ENCODE measurements around the gene UBE2D2. TPM values are rescaled to one million over a fixed set of nuclear protein-coding genes. Genes with fewer than 3 reads are reported as not detected.

Gene UBE2D2
- total and polyA plus RNA-seq, 2 of the 13 experiments (the other 11 are each of a cell fraction or from before 2014, with no cell fraction given): 79.1 to 109 TPM

DNA sequence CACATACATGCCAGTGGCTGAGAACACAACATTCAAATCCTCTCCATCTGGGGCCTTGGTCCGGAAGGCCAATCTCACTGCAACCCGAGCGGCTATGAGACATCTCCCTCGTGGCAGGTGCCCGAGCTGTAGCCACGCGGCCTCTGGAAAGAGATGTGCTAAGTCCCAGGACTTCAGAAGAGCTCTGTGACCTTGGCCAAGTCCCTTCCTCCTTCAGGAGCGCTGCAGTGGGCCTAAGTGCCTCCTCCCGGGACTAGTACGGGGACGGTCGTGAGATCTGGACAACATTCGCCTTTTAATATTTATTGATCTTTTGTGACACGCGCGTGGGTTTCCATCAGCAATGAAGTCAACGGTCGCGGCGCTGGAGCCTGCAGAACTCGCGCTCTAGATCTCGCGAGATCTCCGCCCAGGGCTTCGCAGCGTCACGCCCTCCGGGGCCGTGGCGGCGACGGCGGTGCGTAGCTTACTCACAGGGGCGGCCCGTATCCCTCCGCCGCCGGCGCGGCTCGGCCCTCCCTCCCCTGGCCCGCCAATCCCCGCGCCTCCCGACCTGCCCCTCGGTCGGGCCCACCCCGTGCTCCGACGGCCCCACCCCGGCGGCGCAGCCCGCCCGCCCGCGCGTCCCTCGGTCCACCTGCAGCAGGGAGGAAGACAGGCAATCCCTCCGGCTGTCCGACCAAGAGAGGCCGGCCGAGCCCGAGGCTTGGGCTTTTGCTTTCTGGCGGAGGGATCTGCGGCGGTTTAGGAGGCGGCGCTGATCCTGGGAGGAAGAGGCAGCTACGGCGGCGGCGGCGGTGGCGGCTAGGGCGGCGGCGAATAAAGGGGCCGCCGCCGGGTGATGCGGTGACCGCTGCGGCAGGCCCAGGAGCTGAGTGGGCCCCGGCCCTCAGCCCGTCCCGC is at the start of gene UBE2D2 (continued):
- TF ChIP-seq SP2 (CRISPR knock-in tag; IDR thresholded peaks at IDR 0.05): peak; percentile 66
- no peak for TF ChIP-seq ZBTB3 (CRISPR knock-in tag; IDR thresholded peaks at IDR 0.05; ENCODE audit: borderline replicate concordance, low read depth)
- 0 out of 2 replicates have a peak, but pooled peaks have one; percentile 56 for TF ChIP-seq ZNF446 (CRISPR knock-in tag; IDR thresholded peaks at IDR 0.05)
- no peak for TF ChIP-seq GTF2F1 (IDR thresholded peaks at IDR 0.05; ENCODE audit: low read length)
- TF ChIP-seq, protein P1, sequence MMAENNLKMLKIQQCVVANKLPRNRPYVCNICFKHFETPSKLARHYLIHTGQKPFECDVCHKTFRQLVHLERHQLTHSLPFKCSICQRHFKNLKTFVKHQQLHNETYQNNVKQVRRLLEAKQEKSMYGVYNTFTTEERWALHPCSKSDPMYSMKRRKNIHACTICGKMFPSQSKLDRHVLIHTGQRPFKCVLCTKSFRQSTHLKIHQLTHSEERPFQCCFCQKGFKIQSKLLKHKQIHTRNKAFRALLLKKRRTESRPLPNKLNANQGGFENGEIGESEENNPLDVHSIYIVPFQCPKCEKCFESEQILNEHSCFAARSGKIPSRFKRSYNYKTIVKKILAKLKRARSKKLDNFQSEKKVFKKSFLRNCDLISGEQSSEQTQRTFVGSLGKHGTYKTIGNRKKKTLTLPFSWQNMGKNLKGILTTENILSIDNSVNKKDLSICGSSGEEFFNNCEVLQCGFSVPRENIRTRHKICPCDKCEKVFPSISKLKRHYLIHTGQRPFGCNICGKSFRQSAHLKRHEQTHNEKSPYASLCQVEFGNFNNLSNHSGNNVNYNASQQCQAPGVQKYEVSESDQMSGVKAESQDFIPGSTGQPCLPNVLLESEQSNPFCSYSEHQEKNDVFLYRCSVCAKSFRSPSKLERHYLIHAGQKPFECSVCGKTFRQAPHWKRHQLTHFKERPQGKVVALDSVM (CRISPR knock-in tag; IDR thresholded peaks at IDR 0.05): peak; percentile 32
- TF ChIP-seq GATA4 (IDR thresholded peaks at IDR 0.05; ENCODE audit: borderline replicate concordance, low read depth): no peak
- peak; percentile 84 for TF ChIP-seq NFKB2 (CRISPR knock-in tag; IDR thresholded peaks at IDR 0.05; ENCODE audit: borderline replicate concordance)
- no peak for TF ChIP-seq EP300 (IDR thresholded peaks at IDR 0.05; ENCODE audit: low read depth in 2 of 2, low read length in 2 of 2)
- peak; percentile 46; the same call in 1 of the 2 replicates for TF ChIP-seq EP300 (CRISPR knock-in tag; IDR thresholded peaks at IDR 0.05; ENCODE audit: borderline replicate concordance)
- TF ChIP-seq ZNF101 (CRISPR knock-in tag; IDR thresholded peaks at IDR 0.05; ENCODE audit: borderline replicate concordance, low read depth): no peak
- TF ChIP-seq ARNT (IDR thresholded peaks at IDR 0.05): no peak
- TF ChIP-seq ATRX (CRISPR knock-in tag; IDR thresholded peaks at IDR 0.05; ENCODE audit: borderline replicate concordance): no peak
- TF ChIP-seq STAG1 (CRISPR knock-in tag; IDR thresholded peaks at IDR 0.05): no peak
- TF ChIP-seq YEATS2 (CRISPR knock-in tag; IDR thresholded peaks at IDR 0.05; ENCODE audit: borderline replicate concordance): no peak; the same call in none of the 2 replicates
- no peak for TF ChIP-seq MTA3 (CRISPR knock-in tag; IDR thresholded peaks at IDR 0.05)
- no peak for TF ChIP-seq CBFB (CRISPR knock-in tag; IDR thresholded peaks at IDR 0.05)
- TF ChIP-seq, protein P2, sequence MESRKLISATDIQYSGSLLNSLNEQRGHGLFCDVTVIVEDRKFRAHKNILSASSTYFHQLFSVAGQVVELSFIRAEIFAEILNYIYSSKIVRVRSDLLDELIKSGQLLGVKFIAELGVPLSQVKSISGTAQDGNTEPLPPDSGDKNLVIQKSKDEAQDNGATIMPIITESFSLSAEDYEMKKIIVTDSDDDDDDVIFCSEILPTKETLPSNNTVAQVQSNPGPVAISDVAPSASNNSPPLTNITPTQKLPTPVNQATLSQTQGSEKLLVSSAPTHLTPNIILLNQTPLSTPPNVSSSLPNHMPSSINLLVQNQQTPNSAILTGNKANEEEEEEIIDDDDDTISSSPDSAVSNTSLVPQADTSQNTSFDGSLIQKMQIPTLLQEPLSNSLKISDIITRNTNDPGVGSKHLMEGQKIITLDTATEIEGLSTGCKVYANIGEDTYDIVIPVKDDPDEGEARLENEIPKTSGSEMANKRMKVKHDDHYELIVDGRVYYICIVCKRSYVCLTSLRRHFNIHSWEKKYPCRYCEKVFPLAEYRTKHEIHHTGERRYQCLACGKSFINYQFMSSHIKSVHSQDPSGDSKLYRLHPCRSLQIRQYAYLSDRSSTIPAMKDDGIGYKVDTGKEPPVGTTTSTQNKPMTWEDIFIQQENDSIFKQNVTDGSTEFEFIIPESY (CRISPR knock-in tag; IDR thresholded peaks at IDR 0.05): no peak
- TF ChIP-seq ZNF567 (CRISPR knock-in tag; IDR thresholded peaks at IDR 0.05; ENCODE audit: borderline replicate concordance): peak; percentile 10; the same call in 1 of the 2 replicates
- TF ChIP-seq ZNF17 (CRISPR knock-in tag; IDR thresholded peaks at IDR 0.05): no peak
- no peak for TF ChIP-seq CEBPG (CRISPR knock-in tag; IDR thresholded peaks at IDR 0.05)
- no peak for TF ChIP-seq ZNF296 (CRISPR knock-in tag; conservative IDR thresholded peaks at IDR 0.05)
- TF ChIP-seq, protein P3, sequence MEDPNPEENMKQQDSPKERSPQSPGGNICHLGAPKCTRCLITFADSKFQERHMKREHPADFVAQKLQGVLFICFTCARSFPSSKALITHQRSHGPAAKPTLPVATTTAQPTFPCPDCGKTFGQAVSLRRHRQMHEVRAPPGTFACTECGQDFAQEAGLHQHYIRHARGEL (CRISPR knock-in tag; IDR thresholded peaks at IDR 0.05): no peak
- TF ChIP-seq ZNF773 (CRISPR knock-in tag; IDR thresholded peaks at IDR 0.05; ENCODE audit: borderline replicate concordance): no peak
- no peak for TF ChIP-seq ZNF775 (CRISPR knock-in tag; IDR thresholded peaks at IDR 0.05; ENCODE audit: borderline replicate concordance)
- TF ChIP-seq MAF1 (CRISPR knock-in tag; IDR thresholded peaks at IDR 0.05; ENCODE audit: borderline replicate concordance): no peak
- peak; percentile 59 for TF ChIP-seq NFYB (CRISPR knock-in tag; IDR thresholded peaks at IDR 0.05)
